Stimulated activated CD4-positive, alpha-beta T cell treated with anti-CD3 and anti-CD28 coated beads, Interleukin-1b, Interleukin-23, amount 100 ng/mL, for 4 hours (primary cell): Measurements from ENCODE around the gene CAPRIN1.
A peak's percentile ranks its signal among the peaks of the same experiment; 100 is the strongest.
"Not testable (repeated sequence)": the region's sequence is repeated elsewhere in the genome, so short reads cannot be mapped to it uniquely, and the experiment has no call there.

Experiments
- DNase-seq, 2 donors: peaks; one replicate each; pipeline ENCODE4 v3.0.0-alpha.2; 2020; ENCODE audit warnings: low read depth in 2 of 2

CAPRIN1 gene

DNA sequence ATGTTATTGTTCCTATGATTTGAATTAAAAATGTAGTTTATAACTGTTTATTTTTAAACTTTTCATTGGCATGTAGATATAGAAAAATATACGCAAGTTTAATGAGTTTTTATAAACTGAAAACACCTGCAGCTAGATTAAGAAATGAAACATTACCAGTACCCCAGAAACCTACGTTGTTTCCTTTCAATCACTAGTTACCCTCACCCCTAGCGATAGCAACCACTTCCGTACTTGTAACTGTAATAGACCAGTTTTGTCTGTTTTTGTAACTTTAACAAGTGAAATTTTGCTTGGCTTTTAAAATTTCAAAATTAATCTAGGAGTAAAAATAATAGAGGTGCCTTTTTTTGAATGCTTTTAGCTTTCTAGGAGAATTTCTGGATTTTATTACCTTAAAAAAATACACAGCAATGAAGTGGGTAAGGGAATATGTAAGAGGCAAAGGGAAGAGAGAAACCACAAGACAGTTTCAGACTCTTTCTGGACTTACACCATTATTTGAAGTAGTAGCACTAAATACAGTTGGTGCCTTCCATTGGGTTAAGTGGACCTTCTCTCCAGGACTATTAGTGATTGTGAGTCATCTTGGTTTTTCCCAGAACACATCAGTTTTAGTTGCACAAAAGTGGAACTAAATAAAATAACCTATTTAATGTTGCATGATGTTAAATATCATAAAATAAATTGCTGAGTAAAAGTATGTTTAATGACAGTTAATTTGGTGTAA, 35.2 kb downstream of the CAPRIN1 start:
- DNase-seq, result no peak

DNA sequence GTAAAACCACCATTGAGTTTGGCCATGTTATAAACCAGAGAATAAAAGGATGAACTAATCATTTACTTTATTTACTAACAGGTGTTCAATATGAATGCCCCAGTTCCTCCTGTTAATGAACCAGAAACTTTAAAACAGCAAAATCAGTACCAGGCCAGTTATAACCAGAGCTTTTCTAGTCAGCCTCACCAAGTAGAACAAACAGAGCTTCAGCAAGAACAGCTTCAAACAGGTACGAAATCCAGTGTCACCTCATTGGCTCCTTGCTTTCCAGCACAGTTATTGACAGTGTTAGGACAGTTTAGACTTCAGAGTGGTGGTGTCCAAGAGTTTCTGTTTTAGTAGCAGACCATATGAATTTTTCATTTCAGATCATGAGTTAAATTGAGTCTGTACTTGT, 40.3 kb downstream of the CAPRIN1 start:
- DNase-seq, result no peak

DNA sequence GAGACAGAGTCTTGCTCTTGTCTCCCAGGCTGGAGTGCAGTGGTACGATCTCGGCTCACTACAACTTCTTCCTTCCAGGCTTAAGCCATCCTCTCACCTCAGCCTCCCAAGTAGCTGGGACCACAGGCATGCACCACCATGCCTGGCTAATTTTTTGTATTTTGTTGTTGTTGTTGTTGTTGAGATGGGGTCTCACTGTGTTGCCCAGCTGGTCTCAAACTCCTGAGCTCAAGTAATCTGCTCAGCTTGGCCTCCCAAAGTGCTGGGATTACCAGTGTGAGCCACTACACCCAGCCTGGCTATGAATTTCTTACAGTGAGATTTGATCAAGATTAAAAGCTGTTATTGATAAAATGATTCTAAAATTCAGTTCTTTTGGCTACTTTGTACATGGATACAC, 43.4 kb downstream of the CAPRIN1 start:
- not testable (repeated sequence) for DNase-seq

DNA sequence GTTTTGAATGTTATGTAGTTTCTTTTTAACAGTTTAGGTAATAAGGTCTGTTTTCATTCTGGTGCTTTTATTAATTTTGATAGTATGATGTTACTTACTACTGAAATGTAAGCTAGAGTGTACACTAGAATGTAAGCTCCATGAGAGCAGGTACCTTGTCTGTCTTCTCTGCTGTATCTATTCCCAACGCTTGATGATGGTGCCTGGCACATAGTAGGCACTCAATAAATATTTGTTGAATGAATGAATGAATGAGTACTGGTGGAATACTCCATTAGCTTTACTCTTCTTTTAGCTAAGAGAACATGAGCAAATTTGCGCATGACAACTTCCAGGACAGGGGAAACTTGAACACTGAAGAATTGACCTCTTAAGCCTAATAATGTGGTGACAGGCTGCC, 47.3 kb downstream of the CAPRIN1 start:
- no peak for DNase-seq

DNA sequence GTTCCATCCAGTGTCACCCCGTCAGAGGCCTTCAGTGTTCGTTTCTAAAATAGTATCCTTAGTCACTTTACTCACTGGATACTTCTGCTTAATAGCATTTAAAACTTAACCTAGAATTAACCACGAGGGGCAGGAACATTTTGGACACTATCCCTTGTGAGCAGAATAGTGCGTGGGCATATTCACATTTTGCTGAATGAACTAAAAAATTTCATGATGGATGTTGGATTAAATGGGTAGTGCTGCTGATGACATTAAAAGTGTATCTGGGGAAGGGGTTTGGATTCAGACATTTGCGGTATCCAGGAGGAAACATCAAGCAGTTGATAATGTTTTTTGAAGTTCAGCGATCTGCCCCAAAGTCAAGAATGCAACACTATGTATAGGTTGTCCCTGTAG, 53.1 kb downstream of the CAPRIN1 start:
- DNase-seq, result no peak

DNA sequence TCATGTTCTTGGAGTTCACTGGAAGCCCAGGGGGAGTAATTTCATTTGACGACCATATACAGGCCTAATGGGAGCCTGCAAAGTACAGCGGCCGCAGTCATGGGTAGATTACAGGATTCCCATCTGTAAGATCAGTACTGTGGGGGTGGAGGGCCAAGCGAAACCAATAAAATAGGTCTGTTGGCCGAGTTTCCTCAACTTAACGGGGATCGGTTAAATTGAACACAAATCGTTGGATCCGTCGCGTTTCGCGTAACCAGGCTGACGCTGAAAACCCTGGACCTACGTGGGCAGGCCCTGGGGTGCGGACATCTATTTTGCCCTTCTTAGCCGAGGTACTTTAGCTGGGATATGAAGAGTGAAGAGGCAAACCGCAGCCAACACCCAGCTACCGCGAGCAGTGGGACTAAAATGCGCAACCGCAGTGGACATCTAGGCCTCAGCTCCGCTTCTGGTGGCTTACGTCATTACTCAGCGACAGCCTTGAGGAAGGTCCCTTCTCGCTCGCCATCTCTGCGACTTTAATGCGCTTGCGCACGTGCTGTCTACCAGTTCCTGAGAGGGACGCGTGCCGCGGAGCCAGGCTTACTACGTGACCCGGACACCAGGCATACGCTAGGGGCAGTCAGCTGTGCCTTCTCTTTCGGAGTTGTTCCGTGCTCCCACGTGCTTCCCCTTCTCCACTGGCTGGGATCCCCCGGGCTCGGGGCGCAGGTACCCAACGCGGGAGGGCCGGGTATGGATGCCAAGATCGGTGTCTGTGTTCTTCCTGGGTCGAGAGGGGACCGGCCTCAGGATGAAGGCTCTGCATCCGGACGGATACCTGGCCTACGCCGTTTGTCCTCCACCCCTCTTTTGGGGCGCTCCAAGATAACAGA, 53.8 kb downstream of the CAPRIN1 start, which contains the start of gene NAT10:
NAT10 (plus strand) TSS at position 551 of the 878 bp plus-strand sequence. CDS start 2,597 bp downstream, outside the sequence.
- DNase-seq, result peak; percentile 88 to 95

DNA sequence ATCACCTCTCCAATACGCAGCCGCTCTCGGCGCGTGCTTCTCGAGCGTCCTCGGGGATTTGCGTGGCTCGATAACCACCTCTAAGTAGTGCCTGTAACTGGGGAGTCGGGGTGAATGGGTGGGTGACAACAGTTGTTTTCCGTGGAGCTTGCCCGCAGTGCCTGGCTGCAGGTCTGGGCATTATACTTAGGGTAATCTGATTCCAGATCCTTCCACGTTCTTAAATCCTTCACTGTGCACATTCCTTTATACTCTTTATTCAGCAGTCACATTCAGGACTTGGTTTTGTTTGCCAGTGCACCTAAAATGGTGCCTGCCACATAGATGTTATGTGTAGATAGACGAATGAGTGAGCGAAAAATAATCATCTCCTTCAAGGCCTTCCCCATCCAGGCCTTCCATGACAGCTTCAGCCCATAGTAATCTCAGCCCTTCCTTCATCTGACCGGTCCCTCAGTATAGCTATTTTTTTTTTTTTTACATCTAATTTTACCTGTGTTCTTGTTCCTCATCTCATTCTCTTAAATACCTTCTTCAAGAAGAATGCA, 54.5 kb downstream of the CAPRIN1 start:
- no peak for DNase-seq

DNA sequence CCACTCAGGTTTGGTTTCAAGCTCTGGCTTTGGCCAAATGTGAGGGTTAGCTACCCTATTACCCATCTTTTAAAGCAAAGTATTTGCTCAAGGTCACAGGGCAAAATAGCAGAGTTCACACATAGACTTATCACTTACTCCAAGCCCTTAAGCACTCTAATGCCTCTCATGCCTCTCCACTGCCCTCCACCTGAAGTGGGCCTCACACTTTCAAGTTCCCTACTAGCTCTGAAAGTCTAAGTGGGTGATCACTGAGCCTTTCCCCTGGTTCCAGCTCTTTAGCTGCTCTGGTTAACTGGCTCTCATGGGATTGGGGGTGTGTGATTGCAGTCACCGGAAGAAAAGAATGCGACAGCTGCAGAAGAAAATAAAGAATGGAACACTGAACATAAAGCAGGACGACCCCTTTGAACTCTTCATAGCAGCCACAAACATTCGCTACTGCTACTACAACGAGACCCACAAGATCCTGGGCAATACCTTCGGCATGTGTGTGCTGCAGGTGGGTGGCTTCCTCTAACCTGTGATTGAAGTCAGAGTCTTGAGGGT, 60.3 kb downstream of the CAPRIN1 start:
- no peak for DNase-seq

DNA sequence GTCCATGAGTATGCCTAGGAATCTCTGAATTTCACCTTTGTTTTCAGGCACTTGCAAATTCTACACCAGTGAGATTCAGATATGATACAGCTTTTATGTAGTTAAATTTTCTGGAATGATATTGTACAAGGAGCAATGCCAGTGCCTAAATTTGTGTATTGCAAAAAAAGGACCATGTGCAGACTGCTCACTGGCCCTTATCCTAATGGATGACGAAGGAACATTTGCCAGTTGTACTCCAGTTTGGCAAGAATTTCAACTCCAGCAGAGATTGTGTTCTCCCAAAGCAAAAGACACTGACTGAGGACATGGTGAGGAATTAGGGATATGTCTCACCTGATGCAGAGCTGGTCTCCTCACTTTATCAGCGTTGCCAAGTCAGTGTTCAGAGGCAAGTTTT, 62.5 kb downstream of the CAPRIN1 start:
- DNase-seq, result no peak

DNA sequence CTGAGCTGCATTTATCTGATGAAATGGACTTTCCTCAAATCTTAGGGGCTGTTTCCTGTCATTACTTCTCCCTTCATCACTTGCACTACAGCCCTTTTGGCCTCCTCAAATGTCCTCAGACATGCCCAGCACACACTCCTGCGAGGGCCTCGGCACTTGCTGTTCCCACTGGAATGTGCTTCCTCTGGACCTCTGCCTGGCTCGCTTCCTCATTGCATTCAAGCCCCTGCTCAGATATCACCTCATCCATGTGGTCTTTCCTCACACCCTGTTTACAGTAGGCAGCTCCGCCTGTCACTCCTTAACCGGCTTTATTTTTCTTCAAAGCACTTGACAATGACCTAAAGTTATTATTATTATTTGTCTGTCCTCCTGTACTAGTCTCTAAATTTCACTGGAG, 62.9 kb downstream of the CAPRIN1 start:
- DNase-seq, result no peak

DNA sequence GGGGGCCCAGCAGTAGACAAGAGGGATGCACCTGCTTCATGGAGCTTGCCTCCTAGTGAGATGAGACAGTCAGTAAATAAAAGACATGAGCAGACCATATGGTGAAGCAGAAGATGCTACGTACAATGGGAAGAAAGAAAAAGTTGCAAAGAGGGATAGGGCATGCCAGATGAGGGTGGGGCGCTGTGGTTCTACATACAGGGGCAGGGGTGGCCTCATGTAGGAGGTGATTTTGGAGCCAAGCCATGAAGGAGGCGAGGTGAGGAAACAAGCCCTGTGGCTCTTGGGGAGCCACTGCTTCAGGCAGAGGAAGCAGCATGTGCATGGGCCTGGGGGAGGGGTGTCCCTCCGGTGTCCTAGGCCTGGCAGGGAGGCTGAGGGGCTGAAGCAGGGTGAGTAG, 69.1 kb downstream of the CAPRIN1 start:
- no peak for DNase-seq

DNA sequence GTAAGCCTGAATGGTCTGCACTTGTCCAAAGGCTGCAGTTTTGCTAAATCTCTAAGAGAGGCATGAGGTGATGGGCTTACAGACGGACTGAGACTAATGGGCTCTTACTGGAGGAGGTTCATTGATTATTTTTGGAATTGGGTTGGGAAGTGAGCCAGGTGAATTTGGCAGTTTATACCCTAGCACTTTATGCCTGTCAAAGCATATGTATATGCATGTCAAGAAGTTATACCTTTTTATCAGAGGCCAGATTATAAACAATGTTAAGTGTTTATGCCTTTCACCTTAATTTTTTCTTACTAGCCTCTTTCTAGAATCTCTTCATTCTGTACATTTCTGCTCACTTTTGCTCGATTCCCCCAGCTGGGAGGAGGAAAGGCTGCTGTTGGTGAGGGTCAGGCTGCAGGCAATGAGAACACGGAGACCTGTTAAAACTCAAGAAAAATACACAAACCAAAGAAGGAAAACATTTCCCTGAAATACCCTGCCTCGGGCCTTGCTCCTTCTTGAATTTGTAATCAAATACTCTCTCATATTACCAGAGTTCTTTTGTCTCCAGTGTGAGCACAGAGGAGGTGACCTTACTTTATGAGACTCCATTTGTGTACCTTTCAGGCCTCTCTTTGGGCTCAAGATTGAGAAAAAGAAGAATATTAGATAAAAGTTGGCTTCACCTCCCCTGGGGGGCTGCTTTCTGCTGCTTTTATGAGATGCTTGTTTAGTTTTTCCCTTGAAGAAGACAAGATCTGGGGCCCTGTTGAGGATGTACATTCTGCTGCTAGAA, 73.5 kb downstream of the CAPRIN1 start:
- DNase-seq, result no peak

DNA sequence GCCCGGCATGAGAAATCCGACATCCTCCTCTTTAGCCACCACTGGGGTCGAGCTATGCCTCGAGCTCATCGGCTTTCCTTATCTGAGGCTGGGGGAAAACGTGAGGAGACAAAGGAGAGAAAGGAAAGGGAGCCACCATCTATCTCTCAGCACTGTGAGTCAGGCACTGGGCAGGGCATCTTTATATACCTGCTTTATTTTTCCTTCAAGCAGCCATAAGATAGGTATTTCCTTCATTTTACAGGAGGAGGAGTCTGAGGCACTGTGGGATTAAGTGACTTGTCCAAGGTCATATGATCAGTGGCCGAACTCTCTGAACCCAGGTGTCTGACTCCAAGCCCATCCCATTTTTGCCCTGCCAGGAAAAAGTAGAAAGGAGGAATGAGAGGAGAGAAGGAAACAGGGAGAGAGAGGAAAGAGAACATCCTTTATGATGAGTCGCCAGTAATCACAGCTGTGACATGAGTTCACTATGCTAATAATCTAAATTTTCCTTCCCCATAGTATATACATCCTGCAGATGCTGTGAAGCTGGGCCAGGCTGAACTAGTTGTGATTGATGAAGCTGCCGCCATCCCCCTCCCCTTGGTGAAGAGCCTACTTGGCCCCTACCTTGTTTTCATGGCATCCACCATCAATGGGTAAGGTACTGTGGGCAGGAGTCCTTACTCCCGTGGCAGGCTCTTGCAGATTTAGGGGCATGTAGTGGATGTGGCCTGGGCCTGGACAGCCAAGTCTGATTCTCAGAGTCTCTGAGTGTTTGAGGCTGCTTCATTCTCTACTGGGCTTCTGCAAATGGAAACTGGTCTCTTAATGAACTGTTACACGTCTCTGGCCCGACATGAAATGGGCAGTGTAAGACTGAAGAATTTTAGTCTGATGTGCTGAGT, 75.7 kb downstream of the CAPRIN1 start:
- no peak for DNase-seq

DNA sequence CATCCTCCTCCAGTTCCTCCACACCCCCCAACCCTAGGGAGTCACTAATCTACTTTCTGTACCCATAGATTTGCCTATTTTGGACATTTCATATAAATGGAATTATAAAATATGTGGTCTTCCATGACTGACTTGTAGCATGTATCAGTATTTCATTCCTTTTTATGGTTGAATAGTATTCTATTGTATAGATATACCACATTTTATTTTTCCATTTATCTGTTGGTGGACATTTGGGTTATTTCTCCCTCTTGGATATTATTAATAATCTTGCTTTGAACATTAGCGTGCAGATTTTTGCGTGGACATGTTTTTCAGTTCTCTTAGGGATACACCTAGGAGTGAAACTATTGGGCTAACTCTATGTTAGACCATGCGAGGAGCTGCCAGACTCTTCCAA, 77.3 kb downstream of the CAPRIN1 start:
- DNase-seq, result no peak

DNA sequence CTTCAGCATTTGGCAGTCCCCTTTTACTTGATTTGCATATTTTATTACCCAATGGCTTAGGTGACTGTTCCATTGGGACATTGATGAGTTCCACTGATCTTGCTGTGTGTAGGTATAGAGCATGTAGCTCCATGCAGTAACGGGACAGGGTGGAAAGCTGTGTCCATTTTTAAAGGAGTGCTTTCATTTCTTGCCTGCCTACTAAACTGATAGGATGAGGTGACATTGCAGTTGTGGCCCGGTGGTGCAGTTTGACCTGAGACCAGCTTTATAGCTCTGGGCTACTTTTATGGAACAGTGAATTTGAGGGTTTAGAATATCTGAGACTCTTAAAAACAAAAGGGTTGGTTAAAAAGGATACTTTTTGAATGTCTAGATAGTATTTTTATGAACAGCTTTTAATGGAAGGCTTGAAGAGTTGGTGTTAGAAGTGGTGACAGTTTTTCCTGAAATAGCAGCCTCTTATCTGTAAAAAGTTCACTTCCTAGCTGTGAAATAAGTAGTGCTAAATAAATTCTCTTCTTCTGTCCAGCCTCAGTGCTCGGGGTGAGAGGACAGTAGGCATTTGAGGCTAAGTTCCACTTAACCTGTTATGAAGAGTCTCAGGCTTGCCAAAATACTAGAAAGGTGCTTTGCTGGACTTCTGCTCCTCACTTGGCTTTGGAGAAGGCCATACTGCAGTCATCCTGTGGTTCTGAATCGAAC, 80.9 kb downstream of the CAPRIN1 start:
- DNase-seq, result no peak

DNA sequence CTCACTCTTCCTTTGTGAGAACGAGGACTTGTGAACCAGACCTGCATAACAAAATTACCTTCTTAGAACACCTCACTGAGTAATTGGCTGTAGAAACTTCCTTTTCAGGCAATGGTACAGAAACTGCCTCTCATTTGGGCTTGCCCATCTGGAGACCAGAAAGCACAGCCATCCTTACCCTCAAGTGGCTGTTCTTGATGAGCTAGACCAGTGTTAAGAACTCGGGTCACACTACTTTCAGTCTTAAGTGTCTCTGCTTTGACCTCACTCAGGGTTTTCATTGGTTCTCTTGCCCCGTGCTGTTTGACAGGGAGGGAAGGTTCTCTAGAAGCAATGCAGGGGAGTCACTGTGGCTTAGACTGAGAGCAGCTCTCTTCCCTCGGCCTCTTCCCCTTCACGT, 83.2 kb downstream of the CAPRIN1 start:
- no peak for DNase-seq

DNA sequence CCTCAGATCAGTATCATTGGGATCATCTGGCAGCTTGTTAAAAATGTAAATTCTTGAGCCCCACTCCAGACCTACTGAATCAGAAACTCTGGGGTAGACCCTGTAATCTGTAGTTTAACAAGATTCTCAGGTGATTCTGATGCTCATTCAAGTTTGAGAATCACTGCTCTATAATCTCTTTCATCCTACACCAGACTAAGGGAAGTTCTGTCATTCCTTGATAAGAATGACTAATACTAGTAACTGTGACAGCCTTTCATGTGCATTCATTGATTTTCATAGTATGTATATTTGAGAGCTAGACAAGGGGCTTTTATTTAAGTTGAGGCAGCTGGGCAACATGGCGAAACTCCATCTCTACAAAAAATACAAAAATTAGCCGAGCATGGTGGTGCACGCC, 83.9 kb downstream of the CAPRIN1 start:
- DNase-seq, result no peak

DNA sequence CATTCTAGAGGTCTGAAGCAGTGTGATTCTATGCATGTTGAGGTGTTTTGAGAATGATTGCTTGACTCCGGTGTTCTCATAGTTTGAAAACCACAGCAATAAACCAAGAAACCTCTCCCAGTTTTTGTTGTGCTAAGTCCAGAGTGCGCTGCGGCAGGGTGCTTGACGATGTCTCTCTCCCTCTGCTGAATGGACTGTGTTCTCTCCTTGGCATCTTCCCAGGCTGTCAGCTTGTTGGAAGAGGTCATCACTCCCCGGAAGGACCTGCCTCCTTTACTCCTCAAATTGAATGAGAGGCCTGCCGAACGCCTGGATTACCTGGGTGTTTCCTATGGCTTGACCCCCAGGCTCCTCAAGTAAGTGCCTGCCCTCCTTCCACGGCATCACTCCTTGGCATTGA, 84.9 kb downstream of the CAPRIN1 start:
- DNase-seq, result no peak

DNA sequence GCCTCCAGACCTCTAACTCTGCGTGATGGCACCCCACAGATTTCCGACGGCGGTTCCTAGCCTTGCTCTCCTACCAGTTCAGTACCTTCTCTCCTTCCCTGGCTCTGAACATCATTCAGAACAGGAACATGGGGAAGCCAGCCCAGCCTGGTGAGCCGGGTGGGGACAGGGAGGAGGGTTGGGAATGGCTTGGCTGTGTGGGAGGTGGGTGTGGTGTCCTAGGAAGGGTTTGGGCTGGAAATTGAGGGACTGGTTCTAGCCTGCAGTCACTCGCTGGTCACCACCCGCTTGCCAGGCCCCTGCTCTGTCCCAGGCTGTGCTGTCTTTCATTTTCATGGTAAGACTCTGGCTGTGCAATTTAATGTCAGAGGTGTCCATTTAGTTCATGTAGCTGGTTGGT, 87.8 kb downstream of the CAPRIN1 start:
- no peak for DNase-seq

DNA sequence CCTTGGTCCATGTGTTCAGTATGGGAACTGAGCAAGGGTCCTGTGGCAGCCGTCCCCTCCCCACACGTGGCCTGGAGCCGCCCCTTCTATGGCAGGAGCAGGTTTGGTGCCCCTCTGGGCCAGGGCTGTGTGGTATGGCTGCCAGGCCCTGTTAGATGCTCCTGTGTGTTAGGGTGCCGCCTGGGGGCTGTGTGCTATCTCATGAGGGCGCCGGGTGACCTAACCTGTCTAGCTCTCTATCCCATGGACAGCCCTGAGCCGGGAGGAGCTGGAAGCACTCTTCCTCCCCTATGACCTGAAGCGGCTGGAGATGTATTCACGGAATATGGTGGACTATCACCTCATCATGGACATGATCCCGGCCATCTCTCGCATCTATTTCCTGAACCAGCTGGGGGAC, 88.6 kb downstream of the CAPRIN1 start:
- DNase-seq, result no peak
